SH-SY5Y (cell line): ENCODE data around the gene PIAS1.
A peak's percentile ranks its signal among the peaks of the same experiment; 100 is the strongest.

Experiments
- GATA2 ChIP-seq: IDR thresholded peaks from 2 replicates; pipeline ENCODE4 v1.6.1; 2011; ENCODE audit warnings: mild to moderate bottlenecking, low read depth, low read length
- GATA3 ChIP-seq: IDR thresholded peaks from 2 replicates; pipeline ENCODE4 v1.6.1; 2011; ENCODE audit warnings: low read depth, mild to moderate bottlenecking, low read length, moderate library complexity

Gene PIAS1

GRCh38 chr15:68229386-68230156, 175.5 kb downstream of the PIAS1 start, which contains the start of gene CLN6:
Gene CLN6, minus strand, starts transcription at chr15:68229728. Its CDS starts 144 bp downstream, at chr15:68229584.
- TF ChIP-seq GATA3 (no peak), GATA2 (no peak)

- TF ChIP-seq GATA3 (no peak), GATA2 (no peak)
Measured at GRCh38 chr15:68230157-68231100, 176.3 kb downstream of the PIAS1 start.

DNA sequence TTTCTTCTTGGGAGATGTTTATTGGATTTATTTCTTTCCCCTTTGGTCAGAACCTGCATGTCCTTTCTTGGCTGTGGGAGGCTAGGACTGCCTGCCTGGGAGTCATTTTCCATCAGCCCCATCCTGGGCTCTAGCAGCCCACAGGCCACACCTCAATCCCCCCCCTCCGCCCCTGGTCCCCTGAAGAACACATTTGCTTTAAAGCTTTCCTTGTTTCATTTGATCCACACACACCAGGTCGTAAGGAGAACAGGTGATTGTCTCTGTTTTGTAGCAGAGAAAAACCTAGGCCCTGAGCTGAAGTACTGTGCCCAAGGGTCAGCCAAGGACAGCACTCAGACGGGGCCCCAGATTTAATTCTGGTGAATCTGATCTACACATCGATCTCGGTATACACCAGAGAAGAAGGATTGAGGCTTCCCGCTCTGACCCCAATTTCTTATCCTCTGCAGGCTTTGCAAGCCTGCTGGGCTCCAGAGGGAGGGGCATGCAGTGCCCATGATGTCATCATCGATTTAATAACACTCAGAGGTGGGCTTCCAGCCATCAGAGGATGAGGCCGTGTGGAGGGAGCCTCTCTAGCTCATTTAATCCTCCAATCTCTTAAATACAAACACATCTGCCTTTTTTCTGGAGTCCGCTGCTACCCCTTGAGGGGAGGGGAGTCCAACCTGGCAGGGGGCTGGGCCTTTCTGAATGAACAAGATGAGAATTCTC, 177.1 kb downstream of the PIAS1 start:
- TF ChIP-seq GATA3 = no peak
- TF ChIP-seq GATA2 = peak; percentile 35

DNA sequence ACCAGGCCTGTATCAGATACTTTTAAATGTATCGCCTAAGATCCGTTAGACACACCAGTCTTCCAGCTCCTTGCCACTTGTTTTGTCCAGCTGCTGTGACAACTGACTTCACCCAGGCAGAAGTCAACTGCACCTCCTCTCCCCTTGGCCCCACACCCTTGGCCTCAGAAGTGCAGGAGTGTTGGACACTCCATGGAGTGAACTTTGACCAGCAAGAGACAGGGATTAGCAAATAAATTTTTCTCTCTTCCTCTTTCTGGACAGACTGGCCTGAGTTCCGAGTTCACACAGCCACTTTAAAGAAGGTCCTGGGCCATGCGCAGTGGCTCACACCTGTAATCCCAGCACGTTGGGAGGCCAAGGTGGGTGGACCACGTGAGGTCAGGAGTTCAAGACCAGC, 178.3 kb downstream of the PIAS1 start:
- no peak for TF ChIP-seq GATA3
- no peak for TF ChIP-seq GATA2

- TF ChIP-seq GATA2 (no peak), GATA3 (no peak)
Measured at GRCh38 chr15:68232937-68233336, 178.8 kb downstream of the PIAS1 start.

DNA sequence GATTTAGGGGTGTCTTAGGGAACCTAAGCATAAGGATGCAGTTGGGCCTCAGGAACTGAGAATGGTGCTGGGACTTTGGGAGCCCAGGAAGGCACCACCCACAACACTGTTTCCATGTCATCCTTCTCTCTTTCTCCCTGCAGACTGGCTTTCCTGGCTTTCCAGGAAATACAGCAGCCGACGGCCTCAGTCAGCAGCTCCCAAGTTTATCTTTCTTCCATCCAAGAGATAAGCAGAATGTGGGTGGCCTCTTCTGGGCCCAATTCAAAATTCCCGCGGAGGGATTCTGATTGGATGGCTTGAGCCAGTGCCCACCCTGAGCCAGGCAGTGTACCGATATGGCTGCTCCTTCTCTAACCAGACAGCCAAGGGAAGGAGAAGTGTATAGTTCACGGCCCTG, 179.9 kb downstream of the PIAS1 start:
- no peak for TF ChIP-seq GATA3
- TF ChIP-seq GATA2 = peak; percentile 42; the same call in 1 of the 2 replicates

DNA sequence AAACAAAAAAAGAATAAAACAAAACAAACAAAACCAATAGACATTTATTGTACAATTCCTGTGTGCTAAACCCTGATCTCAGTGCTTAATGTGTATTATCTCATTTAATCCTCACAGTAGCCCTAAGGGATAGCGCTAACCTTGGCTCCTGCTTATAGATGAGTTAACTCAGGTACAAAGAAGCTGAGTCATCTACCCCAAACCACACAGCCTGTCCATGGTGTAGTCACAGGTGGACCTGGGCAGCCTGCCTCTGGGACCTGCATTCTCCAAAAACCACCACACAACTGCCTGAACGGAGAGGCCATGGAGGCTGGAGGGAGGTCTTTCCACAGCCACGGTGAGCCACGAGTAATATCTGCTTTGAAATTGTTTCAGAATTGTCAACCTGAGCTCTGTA, 180.9 kb downstream of the PIAS1 start:
- TF ChIP-seq GATA2 (no peak), GATA3 (no peak)

GRCh38 chr15:68239025-68239424, 184.9 kb downstream of the PIAS1 start:
- TF ChIP-seq GATA2 (no peak), GATA3 (no peak)

DNA sequence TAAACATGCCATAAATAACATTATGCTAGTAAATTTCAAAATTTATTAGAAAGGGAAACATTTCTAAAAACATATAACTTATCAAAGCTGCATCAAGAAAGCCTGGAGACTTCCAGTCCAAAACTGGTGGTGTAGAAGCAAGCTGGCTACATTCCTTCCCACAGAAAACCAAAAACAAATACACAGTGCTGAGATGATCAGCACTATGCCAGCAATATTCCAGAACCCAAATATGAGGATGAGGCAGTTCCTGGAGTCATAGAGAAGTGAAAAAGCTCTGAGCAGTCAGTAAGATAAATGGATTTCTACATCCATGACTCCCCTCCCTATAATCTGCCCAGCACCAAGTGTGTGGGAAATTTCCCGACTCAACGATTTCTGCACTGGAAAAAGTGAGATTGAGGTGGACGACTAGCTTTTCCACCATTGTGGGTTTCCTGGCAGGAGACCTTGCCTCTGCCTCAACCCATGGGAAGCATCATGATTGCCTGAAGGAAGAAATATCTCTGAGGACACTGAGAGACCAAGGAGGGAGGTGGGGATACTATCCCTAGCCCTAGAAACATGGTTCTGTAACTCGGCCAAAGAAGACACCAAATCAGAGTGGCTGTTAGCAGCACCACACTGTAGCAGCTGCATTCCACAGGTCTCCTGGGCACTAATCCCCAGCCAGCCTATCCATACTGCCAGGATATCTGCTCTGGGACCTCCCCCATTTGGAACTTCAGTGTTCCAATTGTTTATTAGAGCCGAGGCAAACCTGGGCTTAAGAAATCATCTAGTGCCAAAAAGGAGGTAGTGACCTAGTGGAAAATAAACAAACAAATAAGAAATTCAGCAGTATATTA, 187.2 kb downstream of the PIAS1 start:
- TF ChIP-seq GATA3 (no peak), GATA2 (no peak)
